SK-N-SH treated with all-trans-retinoic acid at 6 μM for 48 hours (cell line): ENCODE results near the gene TRAK1.

Experiments
- ATAC-seq: fragments of 200-7000 bp; cut with Tn5 transposase; 3 replicates; pipeline ENCODE4 v1.9.1; 2020; ENCODE audit warnings: mild to moderate bottlenecking, moderate library complexity
- ARNTL ChIP-seq: fragments of 450-650 bp; formaldehyde crosslinking; IDR thresholded peaks from 2 replicates; pipeline ENCODE4 v1.5.0; 2020; ENCODE audit warnings: low read depth, mild to moderate bottlenecking, moderate library complexity, borderline replicate concordance
- BACH2 ChIP-seq: fragments of 250-450 bp; sonication (Bioruptor Pico); IDR thresholded peaks from 2 replicates; pipeline ENCODE4 v1.9.0; 2021; ENCODE audit warnings: mild to moderate bottlenecking, borderline replicate concordance
- CSDC2 ChIP-seq: fragments of 250-450 bp; sonication (Bioruptor Pico); IDR thresholded peaks from 2 replicates; pipeline ENCODE4 v1.5.0; 2020; ENCODE audit warnings: mild to moderate bottlenecking, moderate library complexity
- ESRRG ChIP-seq: fragments of 250-450 bp; sonication (Bioruptor Pico); IDR thresholded peaks from 2 replicates; pipeline ENCODE4 v1.6.1; 2021; ENCODE audit warnings: mild to moderate bottlenecking
- GLIS3 ChIP-seq: fragments of 250-450 bp; sonication (Bioruptor Pico); IDR thresholded peaks from 2 replicates; pipeline ENCODE4 v1.5.0; 2020; ENCODE audit warnings: mild to moderate bottlenecking, moderate library complexity
- ISL1 ChIP-seq: fragments of 250-450 bp; sonication (Bioruptor Pico); IDR thresholded peaks from 2 replicates; pipeline ENCODE4 v2.1.2; 2022; ENCODE audit warnings: mild to moderate bottlenecking, moderate library complexity
- OSR1 ChIP-seq: fragments of 250-450 bp; sonication (Bioruptor Pico); IDR thresholded peaks from 2 replicates; pipeline ENCODE4 v1.8.0; 2022; ENCODE audit warnings: moderate library complexity, mild to moderate bottlenecking, inconsistent platforms
- PPARA ChIP-seq: fragments of 250-450 bp; sonication (Bioruptor Pico); IDR thresholded peaks from 2 replicates; pipeline ENCODE4 v1.5.0; 2020; ENCODE audit warnings: mild to moderate bottlenecking, borderline replicate concordance
- RARB ChIP-seq: fragments of 250-450 bp; sonication (Bioruptor Pico); IDR thresholded peaks from 2 replicates; pipeline ENCODE4 v1.8.0; 2021; ENCODE audit warnings: mild to moderate bottlenecking, moderate library complexity
- SNAI2 ChIP-seq: fragments of 250-450 bp; sonication (Bioruptor Pico); IDR thresholded peaks from 2 replicates; pipeline ENCODE4 v1.5.0; 2020; ENCODE audit warnings: mild to moderate bottlenecking, moderate library complexity
- TCF4 ChIP-seq: fragments of 250-450 bp; sonication (Bioruptor Pico); IDR thresholded peaks from 2 replicates; pipeline ENCODE4 v1.8.0; 2021; ENCODE audit warnings: mild to moderate bottlenecking, moderate library complexity, borderline replicate concordance
- TOX ChIP-seq: fragments of 250-450 bp; sonication (Bioruptor Pico); IDR thresholded peaks from 2 replicates; pipeline ENCODE4 v1.8.0; 2021; ENCODE audit warnings: mild to moderate bottlenecking, moderate library complexity, borderline replicate concordance
- TSHZ2 ChIP-seq: fragments of 250-450 bp; sonication (Bioruptor Pico); IDR thresholded peaks from 2 replicates; pipeline ENCODE4 v1.5.0; 2020; ENCODE audit warnings: mild to moderate bottlenecking, moderate library complexity
- ZC3H10 ChIP-seq: fragments of 250-450 bp; sonication (Bioruptor Pico); IDR thresholded peaks from 2 replicates; pipeline ENCODE4 v1.5.1; 2021; ENCODE audit warnings: mild to moderate bottlenecking, moderate library complexity
- ZFP3 ChIP-seq: fragments of 250-450 bp; sonication (Bioruptor Pico); IDR thresholded peaks from 2 replicates; pipeline ENCODE4 v1.5.0; 2020; ENCODE audit warnings: mild to moderate bottlenecking, moderate library complexity
- ZNF565 ChIP-seq: fragments of 450-650 bp; formaldehyde crosslinking; conservative IDR thresholded peaks from 2 replicates; pipeline ENCODE4 v1.5.0; 2020; ENCODE audit warnings: low read depth, mild to moderate bottlenecking, moderate library complexity
- ZNF70 ChIP-seq: fragments of 450-650 bp; formaldehyde crosslinking; IDR thresholded peaks from 2 replicates; pipeline ENCODE4 v1.5.0; 2020; ENCODE audit warnings: mild to moderate bottlenecking, moderate library complexity
- ZNF8 ChIP-seq: fragments of 450-650 bp; formaldehyde crosslinking; IDR thresholded peaks from 2 replicates; pipeline ENCODE4 v1.5.0; 2020; ENCODE audit warnings: mild to moderate bottlenecking, moderate library complexity
- TF ChIP-seq, protein P1 (sequence below): fragments of 250-450 bp; sonication (Bioruptor Pico); IDR thresholded peaks from 2 replicates; pipeline ENCODE4 v1.5.1; 2021; ENCODE audit warnings: mild to moderate bottlenecking, moderate library complexity
- TF ChIP-seq, protein P2 (sequence below): fragments of 250-450 bp; sonication (Bioruptor Pico); IDR thresholded peaks from 2 replicates; pipeline ENCODE4 v1.5.1; 2020; ENCODE audit warnings: low read depth, mild to moderate bottlenecking, moderate library complexity
- TF ChIP-seq, protein P3 (sequence below): fragments of 250-450 bp; sonication (Bioruptor Pico); IDR thresholded peaks from 2 replicates; pipeline ENCODE4 v1.8.0; 2020; ENCODE audit warnings: mild to moderate bottlenecking, moderate library complexity, borderline replicate concordance

TRAK1 gene

DNA sequence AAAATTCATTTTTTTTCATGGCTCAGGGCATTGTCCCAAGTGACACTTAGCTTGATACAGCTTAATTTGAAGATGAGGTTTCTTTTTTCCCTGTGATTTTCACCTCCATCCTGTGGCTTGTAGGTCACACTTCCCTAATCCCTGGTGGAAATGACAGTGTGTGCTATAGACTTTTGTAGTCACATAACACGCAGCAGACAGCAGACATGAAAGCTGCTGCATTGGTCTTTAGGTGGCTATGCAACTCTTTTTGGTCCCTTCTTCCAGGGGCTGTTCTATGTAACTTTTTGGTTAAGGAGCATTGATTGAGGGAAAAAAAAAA lies 38.8 kb downstream of the TRAK1 start (continued):
- TF ChIP-seq TSHZ2 (no peak), ESRRG (CRISPR knock-in tag) (no peak), ISL1 (CRISPR knock-in tag) (no peak)

GRCh38 chr3:42130329-42131070 lies 39.3 kb downstream of the TRAK1 start:
- TF ChIP-seq BACH2 (no peak), SNAI2 (no peak), ZNF70 (CRISPR knock-in tag) (no peak), RARB (CRISPR knock-in tag) (no peak)
- TF ChIP-seq, protein P1, sequence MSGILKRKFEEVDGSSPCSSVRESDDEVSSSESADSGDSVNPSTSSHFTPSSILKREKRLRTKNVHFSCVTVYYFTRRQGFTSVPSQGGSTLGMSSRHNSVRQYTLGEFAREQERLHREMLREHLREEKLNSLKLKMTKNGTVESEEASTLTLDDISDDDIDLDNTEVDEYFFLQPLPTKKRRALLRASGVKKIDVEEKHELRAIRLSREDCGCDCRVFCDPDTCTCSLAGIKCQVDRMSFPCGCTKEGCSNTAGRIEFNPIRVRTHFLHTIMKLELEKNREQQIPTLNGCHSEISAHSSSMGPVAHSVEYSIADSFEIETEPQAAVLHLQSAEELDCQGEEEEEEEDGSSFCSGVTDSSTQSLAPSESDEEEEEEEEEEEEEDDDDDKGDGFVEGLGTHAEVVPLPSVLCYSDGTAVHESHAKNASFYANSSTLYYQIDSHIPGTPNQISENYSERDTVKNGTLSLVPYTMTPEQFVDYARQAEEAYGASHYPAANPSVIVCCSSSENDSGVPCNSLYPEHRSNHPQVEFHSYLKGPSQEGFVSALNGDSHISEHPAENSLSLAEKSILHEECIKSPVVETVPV (CRISPR knock-in tag), result no peak
- TF ChIP-seq, all 23 proteins: peak for 0
- no peak for ATAC-seq

- TF ChIP-seq BACH2 (no peak), ZNF565 (no peak), TOX (no peak), CSDC2 (CRISPR knock-in tag) (no peak), ESRRG (CRISPR knock-in tag) (no peak), ISL1 (CRISPR knock-in tag) (no peak), GLIS3 (CRISPR knock-in tag) (no peak), ZNF70 (CRISPR knock-in tag) (no peak)
- TF ChIP-seq, protein P2, sequence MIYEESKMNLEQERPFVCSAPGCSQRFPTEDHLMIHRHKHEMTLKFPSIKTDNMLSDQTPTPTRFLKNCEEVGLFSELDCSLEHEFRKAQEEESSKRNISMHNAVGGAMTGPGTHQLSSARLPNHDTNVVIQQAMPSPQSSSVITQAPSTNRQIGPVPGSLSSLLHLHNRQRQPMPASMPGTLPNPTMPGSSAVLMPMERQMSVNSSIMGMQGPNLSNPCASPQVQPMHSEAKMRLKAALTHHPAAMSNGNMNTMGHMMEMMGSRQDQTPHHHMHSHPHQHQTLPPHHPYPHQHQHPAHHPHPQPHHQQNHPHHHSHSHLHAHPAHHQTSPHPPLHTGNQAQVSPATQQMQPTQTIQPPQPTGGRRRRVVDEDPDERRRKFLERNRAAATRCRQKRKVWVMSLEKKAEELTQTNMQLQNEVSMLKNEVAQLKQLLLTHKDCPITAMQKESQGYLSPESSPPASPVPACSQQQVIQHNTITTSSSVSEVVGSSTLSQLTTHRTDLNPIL, result no peak
- ATAC-seq, result no peak
These were observed 42.5 kb downstream of the TRAK1 start for GRCh38 chr3:42133500-42134298.

GRCh38 chr3:42134867-42135464 lies 43.8 kb downstream of the TRAK1 start:
- TF ChIP-seq ISL1 (CRISPR knock-in tag), result no peak
- no peak for TF ChIP-seq ARNTL
- TF ChIP-seq, protein P3, sequence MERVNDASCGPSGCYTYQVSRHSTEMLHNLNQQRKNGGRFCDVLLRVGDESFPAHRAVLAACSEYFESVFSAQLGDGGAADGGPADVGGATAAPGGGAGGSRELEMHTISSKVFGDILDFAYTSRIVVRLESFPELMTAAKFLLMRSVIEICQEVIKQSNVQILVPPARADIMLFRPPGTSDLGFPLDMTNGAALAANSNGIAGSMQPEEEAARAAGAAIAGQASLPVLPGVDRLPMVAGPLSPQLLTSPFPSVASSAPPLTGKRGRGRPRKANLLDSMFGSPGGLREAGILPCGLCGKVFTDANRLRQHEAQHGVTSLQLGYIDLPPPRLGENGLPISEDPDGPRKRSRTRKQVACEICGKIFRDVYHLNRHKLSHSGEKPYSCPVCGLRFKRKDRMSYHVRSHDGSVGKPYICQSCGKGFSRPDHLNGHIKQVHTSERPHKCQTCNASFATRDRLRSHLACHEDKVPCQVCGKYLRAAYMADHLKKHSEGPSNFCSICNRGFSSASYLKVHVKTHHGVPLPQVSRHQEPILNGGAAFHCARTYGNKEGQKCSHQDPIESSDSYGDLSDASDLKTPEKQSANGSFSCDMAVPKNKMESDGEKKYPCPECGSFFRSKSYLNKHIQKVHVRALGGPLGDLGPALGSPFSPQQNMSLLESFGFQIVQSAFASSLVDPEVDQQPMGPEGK (CRISPR knock-in tag), result no peak
- TF ChIP-seq GLIS3 (CRISPR knock-in tag), result no peak
- TF ChIP-seq TSHZ2, result no peak
- TF ChIP-seq ZNF8 (CRISPR knock-in tag), result no peak
- no peak for TF ChIP-seq ZNF565
- no peak for TF ChIP-seq ZFP3 (CRISPR knock-in tag)
- TF ChIP-seq CSDC2 (CRISPR knock-in tag), result no peak
- TF ChIP-seq, protein P1 (CRISPR knock-in tag), result no peak
- no peak for TF ChIP-seq ZC3H10 (CRISPR knock-in tag)
- no peak for TF ChIP-seq TOX
- no peak for TF ChIP-seq OSR1 (CRISPR knock-in tag)
- no peak for TF ChIP-seq PPARA (CRISPR knock-in tag)
- TF ChIP-seq TCF4 (CRISPR knock-in tag), result no peak
- TF ChIP-seq ESRRG (CRISPR knock-in tag), result no peak
- ATAC-seq, result no peak
